Natural killer cell (primary cell): Measurements from ENCODE around the gene CWC25. TPM values are rescaled to one million over a fixed set of nuclear protein-coding genes. Genes with fewer than 3 reads are reported as not detected.
"Not testable (repeated sequence)": the region's sequence is repeated elsewhere in the genome, so short reads cannot be mapped to it uniquely, and the experiment has no call there.

ENCODE experiments used
- ATAC-seq, 3 donors: fragments of 150-1000 bp in 2 of 3; fragments of 200-7000 bp in 1 of 3; cut with Tn5 transposase; 1 replicate in 1 of 3; 2 replicates in 2 of 3; pipeline ENCODE4 v1.10.0; 2021; ENCODE audit warnings: mild to moderate bottlenecking in 2 of 3, moderate library complexity in 2 of 3
- DNase-seq, 2 donors: peaks; one replicate each; pipeline versions ENCODE4 v3.0.0 to v3.0.0-alpha.2; 2013 to 2021; ENCODE audit warnings: mixed read lengths in 1 of 2
- H3K27ac ChIP-seq: one replicate; pipeline ENCODE4 v1.5.1; 2013; ENCODE audit warnings: mild to moderate bottlenecking, low read length
- H3K27me3 ChIP-seq: one replicate; pipeline ENCODE4 v1.6.1; 2013; ENCODE audit warnings: low read length; ENCODE audit not compliant: control insufficient read depth, insufficient read depth
- H3K36me3 ChIP-seq: one replicate; pipeline ENCODE4 v1.6.1; 2013; ENCODE audit warnings: low read length; ENCODE audit not compliant: control insufficient read depth, insufficient read depth
- H3K4me1 ChIP-seq: one replicate; pipeline ENCODE4 v1.6.1; 2013; ENCODE audit warnings: low read length; ENCODE audit not compliant: control insufficient read depth, insufficient read depth
- H3K4me3 ChIP-seq: one replicate; pipeline ENCODE4 v1.5.1; 2013; ENCODE audit warnings: low read length
- H3K9me3 ChIP-seq: one replicate; pipeline ENCODE4 v1.6.1; 2013; ENCODE audit warnings: low read length; ENCODE audit not compliant: control insufficient read depth, insufficient read depth
- H3K27ac Mint-ChIP-seq, 2 donors: one replicate each; pipeline ENCODE4 v1.8.0; 2022; ENCODE audit warnings: mild to moderate bottlenecking in 2 of 2, mixed read lengths in 2 of 2, moderate library complexity in 1 of 2
- H3K27me3 Mint-ChIP-seq, 2 donors: one replicate each; pipeline ENCODE4 v1.8.0; 2022; ENCODE audit warnings: low read depth in 2 of 2, mixed read lengths in 2 of 2
- H3K36me3 Mint-ChIP-seq: one replicate; pipeline ENCODE4 v1.8.0; 2022; ENCODE audit warnings: mixed read lengths
- H3K4me1 Mint-ChIP-seq, 2 donors: one replicate each; pipeline ENCODE4 v1.8.0; 2022; ENCODE audit warnings: mixed read lengths in 2 of 2
- H3K4me3 Mint-ChIP-seq: one replicate; pipeline ENCODE4 v1.8.0; 2022; ENCODE audit warnings: mild to moderate bottlenecking, moderate library complexity, mixed read lengths
- H3K9me3 Mint-ChIP-seq, 2 donors: one replicate each; pipeline ENCODE4 v1.8.0; 2022; ENCODE audit warnings: mixed read lengths in 2 of 2
- CTCF ChIP-seq: fragments of 200-600 bp; IDR thresholded peaks from one replicate; pipeline ENCODE4 v1.8.0; 2022; ENCODE audit warnings: antibody characterized with exemption
- WGBS: methylation state at CpG from one replicate; pipeline ENCODE4 v1.1.7; 2013; ENCODE audit warnings: missing lambda C conversion rate; ENCODE audit not compliant: insufficient coverage; 5-methylcytosine and 5-hydroxymethylcytosine counted together
- intact Hi-C: fragments of 100-400 bp; cut with micrococcal nuclease; formaldehyde crosslinking; loops from one replicate; pipeline ENCODE4 v1.14.2; 2022
- total RNA-seq, 4 donors: library from RNA; stranded (reverse); fragments of 120-200 nt in 1 of 4; gene quantifications; one replicate each; pipeline versions ENCODE4 v1.2.3 to v1.2.4, GENCODE V29; 2013 to 2022

CWC25 gene
- total RNA-seq, 3 donors from 2014 or later (not counting 1 experiment from before 2014, with no cell fraction given), result 63.8 to 79.4 (median 74.4) TPM

GRCh38 chr17:38791162-38791561 is 34.0 kb downstream of the CWC25 start:
- Histone ChIP-seq H3K9me3 (no peaks in the 10 kb centered on the region), H3K27me3 (no peaks in the 10 kb centered on the region), H3K36me3 (peaks cover 7% of the 10 kb centered on the region), H3K27ac (no peak overlapping the region), H3K4me1 (no peaks in the 10 kb centered on the region), H3K4me3 (no peak overlapping the region)
- DNase-seq (no peak), ATAC-seq (no peak)
- intact Hi-C loops, result no loop called here
- no peaks in the 10 kb centered on the region for H3K36me3 Mint-ChIP-seq
- H3K4me3 Mint-ChIP-seq, result no peak overlapping the region
- no peaks in the 10 kb centered on the region for H3K9me3 Mint-ChIP-seq
- 90% methylated on average over 5 of the region's 5 CpGs for WGBS
- H3K4me1 Mint-ChIP-seq, result peaks cover 9 to 18% of the 10 kb centered on the region in 2 donors
- H3K27ac Mint-ChIP-seq, result no peak overlapping the region
- H3K27me3 Mint-ChIP-seq, result no peaks in the 10 kb centered on the region
- no peak for TF ChIP-seq CTCF

- DNase-seq, H3K27ac Mint-ChIP-seq, H3K4me3 ChIP-seq, H3K36me3 Mint-ChIP-seq, H3K9me3 Mint-ChIP-seq, H3K27me3 Mint-ChIP-seq, intact Hi-C loops, H3K4me1 ChIP-seq, H3K27ac ChIP-seq, H3K9me3 ChIP-seq, H3K4me3 Mint-ChIP-seq, H3K27me3 ChIP-seq, ATAC-seq: not testable (repeated sequence)
- H3K36me3 ChIP-seq, result peaks cover 14% of the 10 kb centered on the region
- WGBS, result 92% methylated on average over 13 of the region's 13 CpGs
- H3K4me1 Mint-ChIP-seq, result peaks cover 9 to 18% of the 10 kb centered on the region in 2 donors
Observed at GRCh38 chr17:38790148-38790707, 34.9 kb downstream of the CWC25 start.

DNA sequence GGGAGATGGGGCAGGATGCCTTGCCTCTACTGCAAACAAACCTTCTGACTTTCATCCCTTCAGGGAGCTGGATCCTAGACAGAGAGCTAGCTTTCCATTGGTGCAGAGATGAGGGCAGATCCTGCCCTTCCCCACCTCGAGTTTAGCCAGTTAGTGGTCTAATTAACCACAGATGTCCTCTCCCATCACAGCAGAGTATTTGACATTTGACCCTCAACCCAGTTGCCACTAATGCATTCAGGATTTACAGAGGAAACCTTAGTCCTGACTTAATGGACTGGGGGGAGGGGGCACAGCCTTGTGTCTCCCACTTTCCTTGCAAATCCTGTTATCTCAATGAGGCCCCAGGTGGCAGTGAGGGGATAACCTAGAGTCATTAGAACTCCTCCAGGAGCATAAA is 35.9 kb downstream of the CWC25 start:
- H3K4me1 ChIP-seq, result no peaks in the 10 kb centered on the region
- Mint-ChIP-seq H3K9me3 (no peaks in the 10 kb centered on the region), H3K27ac (no peak overlapping the region), H3K36me3 (no peaks in the 10 kb centered on the region), H3K4me3 (no peak overlapping the region), H3K27me3 (no peaks in the 10 kb centered on the region), H3K4me1 (peaks cover 6 to 15% of the 10 kb centered on the region in 2 donors)
- H3K4me3 ChIP-seq, result no peak overlapping the region
- intact Hi-C loops, result no loop called here
- ATAC-seq (no peak), DNase-seq (no peak)
- H3K27me3 ChIP-seq, result no peaks in the 10 kb centered on the region
- TF ChIP-seq CTCF, result no peak
- 38% methylated on average over 1 of the region's 1 CpG for WGBS
- peaks cover 18% of the 10 kb centered on the region for H3K36me3 ChIP-seq
- H3K9me3 ChIP-seq, result no peaks in the 10 kb centered on the region
- no peak overlapping the region for H3K27ac ChIP-seq

DNA sequence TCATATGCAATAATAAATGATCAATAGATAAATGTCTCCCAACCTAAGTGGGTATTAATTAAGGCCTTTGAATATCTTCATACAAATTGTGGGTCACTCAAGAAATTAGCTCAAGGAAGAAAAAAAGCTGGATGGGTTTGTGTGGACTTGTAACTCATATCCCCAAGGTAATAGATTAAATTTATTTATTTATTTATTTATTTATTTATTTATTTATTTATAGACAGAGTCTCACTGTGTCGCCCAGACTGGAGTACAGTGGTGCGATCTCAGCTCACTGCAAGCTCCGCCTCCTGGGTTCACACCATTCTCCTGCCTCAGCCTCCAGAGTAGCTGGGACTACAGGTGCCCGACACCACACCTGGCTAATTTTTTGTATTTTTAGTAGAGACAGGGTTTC is 37.1 kb downstream of the CWC25 start:
- peaks cover 27% of the 10 kb centered on the region for H3K36me3 ChIP-seq
- H3K4me1 Mint-ChIP-seq, H3K27ac Mint-ChIP-seq, H3K4me3 Mint-ChIP-seq, H3K27ac ChIP-seq, H3K9me3 Mint-ChIP-seq, H3K27me3 ChIP-seq, DNase-seq, intact Hi-C loops, H3K4me1 ChIP-seq, H3K4me3 ChIP-seq, H3K27me3 Mint-ChIP-seq, ATAC-seq, H3K9me3 ChIP-seq, H3K36me3 Mint-ChIP-seq: not testable (repeated sequence)
- 93% methylated on average over 4 of the region's 4 CpGs for WGBS
